Stimulated activated CD4-positive, alpha-beta T cell treated with anti-CD3 and anti-CD28 coated beads, Interleukin-15, amount 100 ng/mL, for 48 hours (primary cell): Measurements from ENCODE around the gene SUOX.
A peak's percentile ranks its signal among the peaks of the same experiment; 100 is the strongest.
"Not testable (repeated sequence)": the region's sequence is repeated elsewhere in the genome, so short reads cannot be mapped to it uniquely, and the experiment has no call there.

Source experiments
- DNase-seq, 2 donors: peaks; one replicate each; pipeline ENCODE4 v3.0.0-alpha.2; 2020; ENCODE audit warnings: low read depth in 2 of 2

SUOX gene

DNA sequence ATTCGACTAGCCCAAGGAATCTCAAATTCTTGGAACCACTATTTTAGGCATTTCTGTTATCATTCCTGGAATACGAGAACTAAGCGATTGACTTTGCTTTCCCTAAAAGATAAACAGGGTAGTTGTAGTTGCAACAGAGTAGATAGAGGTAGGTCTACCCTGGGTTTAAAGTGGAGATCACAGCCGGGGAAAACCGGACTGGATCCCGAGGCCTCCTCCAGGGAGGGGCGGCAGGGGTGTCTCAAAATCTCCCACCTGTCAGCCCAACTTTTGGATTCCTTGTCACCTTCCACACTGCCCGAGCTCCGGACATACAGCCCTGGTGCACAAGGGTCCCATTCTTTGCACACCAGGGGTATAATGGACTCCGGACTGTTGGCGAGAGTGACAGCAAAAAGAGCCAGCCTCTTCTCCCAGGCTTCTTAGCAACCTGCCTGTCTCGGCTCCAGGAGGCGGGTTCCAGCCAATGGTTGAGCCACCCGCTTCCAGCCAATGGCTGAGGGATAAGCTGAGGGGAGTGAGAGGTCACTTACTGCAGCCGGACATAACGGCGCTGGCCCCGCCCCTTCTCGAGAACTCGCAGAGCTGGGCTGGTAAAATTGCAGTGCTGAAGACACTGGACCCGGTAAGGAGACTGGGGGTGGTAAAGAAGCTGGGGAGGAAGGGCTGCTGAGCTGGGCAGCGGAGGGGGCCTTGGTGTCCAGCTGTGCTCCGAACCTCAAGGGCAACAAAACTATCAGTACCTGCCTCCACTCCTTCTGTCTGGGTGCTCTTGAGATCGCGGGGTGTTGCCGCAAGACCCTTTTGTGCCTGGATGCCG is at the start of gene SUOX:
Gene SUOX (plus strand): TSS at position 562 of the 820 bp plus-strand sequence. CDS start 4,946 bp downstream, outside the sequence.
- peak in 1 of 2 donors; percentile 22 for DNase-seq

DNA sequence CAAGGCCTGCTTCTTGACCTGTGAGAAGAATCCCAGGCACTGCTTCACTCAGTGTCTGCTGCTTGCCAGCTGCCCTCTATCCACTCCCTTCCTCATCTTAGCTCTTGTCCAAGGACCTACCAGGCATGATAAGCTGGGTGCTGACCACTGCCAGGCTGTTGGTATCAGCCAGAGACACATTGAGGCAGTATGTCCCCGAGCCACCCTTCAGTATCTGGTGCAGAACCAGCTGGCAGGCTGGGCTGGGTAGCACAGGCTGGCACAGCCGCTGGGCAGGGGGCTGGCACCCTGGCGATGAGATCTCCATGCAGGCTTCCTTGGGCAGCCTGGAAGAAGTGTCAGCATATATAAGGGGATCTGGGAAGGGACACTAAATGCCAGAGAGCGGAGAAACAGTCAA is 41.7 kb upstream of the SUOX start:
- no peak for DNase-seq

DNA sequence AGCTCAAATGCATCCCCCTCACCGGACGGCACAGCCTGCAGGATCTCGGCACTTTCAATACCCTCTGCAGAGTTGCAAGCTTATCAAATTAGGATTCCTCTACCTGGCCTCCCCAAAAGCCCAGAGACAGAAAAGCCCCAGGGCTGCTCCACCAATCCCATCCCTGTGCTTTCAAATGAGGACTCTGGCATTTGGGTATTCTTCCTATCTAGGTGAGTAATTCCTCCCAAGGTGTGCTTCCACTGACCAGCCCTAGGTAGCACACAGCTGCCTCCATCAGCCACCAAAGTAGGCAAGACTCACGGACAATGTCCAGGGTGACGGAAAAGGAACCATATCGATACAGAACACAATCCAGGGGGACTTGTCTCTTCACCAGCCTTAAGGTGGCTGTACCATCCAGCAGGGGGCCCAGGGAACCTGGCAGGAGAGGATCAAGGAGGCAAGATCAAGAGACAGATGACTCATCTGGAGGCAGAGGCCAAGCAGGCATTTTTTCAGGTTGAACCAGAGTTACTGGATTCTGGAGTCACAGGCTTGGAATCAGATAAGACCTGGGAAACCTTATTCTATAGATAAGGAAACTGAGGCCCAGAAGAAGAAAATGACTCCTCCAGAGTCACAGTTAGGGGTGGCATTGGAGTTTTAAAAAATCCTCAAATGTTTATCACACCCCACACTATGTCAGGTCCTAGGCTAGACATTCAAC is 41.1 kb upstream of the SUOX start:
- peak in 1 of 2 donors; percentile 32 for DNase-seq

DNA sequence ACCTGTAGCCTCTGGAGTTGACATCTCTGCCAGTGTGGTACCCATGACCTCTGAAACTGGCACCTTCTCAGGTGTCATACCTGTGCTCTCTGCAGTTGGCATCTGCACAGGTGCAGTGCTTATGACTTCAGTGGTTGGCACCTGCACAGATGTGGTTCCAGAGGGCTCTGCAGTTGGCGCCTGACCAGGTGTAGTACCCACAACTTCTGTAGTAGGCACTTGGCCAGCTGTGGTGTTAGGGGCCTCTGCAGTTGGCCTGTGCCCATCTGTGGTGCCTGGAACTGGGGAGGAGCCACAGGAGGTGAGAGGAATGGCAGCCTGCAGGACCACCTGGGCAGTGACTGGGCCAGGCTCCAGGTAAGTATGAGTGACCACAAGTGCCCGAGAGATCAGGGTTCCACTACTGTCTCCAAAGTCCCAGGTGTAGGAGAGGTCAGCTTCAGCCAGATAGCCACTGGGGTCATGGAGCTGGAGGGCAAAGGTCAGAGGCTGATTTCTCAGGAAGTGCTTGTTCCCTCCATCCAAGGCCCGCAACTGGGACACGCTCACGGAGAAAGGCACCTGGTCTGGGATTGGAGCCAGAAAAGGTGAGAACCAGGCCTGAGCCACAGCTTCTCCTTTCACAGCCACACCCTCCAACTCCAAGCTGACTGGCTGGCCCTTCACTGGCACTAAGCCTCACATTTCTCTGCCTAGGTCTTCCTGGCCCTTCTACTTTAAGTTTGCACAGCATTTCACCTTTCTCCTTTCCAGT is 39.8 kb upstream of the SUOX start:
- DNase-seq, result no peak

DNA sequence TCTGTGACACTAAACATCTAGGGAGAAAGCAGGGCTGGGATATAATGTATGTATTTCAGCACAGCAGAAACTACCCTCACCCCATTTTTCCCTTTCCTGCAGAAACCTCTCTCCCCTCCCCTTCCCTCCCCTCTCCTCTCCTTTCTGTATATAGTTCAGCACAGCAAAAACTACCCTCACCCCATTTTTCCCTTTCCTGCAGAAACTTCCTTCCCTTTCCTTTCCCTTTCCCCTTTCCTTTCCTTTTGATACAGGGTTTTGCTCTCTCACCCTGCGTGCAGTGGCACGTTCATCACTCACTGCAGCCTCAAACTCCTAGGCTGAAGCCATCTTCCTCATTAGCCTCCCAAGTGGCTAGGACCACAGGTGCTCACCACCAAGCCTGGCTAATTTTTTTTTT is 33.3 kb upstream of the SUOX start:
- no peak for DNase-seq

DNA sequence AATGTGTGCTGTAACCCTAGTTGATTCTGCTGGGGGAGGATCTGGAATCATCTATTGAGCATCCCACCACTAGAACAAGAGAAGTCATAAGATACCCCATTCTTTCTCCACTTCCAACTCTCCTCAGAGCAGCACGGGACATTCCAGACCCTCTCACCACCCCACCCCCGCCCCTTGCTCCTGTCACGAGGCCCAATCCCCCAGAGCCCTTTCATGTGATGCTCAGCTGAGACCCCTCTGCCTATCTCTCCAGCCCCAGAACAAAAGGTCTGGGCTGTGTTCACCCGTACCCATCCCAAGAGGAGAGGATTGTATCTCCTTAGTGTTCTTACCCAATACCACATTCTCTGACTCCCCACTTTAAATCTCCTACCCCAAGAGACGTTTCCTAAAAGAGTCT is 31.8 kb upstream of the SUOX start:
- no peak for DNase-seq

DNA sequence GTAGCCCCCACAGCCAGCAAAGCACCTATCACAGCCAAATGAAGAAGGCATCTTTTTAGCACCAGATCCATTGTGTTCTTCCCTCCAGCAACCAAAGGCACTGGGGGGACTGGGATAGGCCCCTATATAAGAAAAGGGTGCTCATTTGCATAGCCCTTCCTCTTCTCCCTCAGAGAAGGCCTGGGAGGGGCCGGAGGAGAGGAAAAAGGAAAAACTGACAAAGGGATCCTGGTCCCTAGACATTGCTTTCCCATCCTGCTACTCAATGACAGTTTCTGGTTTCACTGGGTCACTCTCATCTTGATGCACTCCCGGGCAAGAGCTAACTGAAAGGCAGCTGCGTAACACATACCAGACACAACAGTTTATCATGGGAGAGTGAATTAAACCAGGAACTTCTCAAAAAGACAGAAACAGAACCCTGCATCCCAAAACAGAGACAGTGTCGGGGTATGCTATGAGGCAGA is 31.1 kb upstream of the SUOX start, which contains the start of gene PMEL:
Gene PMEL (minus strand): TSS at position 102 of the 467 bp plus-strand sequence. CDS start 31 bp downstream, at position 71.
- no peak for DNase-seq

DNA sequence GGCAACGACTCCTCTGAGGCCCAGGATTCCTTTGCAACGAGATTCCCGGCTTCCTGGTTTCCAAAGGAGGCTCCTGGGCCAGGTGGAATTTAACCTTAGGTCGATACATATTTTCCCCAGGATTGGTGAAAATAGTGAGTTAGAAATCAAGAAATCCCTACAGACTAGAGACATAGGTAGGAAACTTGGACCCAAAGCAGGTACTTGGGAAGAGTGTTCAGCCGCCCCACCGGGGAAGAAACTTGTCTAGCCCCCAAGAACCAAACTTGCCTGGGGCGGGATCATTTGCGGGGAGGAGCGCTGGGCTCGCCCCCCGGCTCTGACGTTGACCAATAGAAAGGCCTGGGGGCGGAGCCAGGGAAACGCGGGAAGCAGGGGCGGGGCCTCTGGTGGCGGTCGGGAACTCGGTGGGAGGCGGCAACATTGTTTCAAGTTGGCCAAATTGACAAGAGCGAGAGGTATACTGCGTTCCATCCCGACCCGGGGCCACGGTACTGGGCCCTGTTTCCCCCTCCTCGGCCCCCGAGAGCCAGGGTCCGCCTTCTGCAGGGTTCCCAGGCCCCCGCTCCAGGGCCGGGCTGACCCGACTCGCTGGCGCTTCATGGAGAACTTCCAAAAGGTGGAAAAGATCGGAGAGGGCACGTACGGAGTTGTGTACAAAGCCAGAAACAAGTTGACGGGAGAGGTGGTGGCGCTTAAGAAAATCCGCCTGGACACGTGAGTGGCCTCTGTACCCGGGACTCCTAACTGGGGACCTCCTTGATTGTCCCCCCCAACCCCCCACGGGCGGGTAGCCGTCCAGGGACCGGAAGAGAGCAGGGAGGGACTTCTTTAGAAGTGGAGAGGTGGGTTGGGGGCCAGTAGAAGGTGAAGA is 30.4 kb upstream of the SUOX start, which contains the start of gene CDK2:
Gene CDK2 (plus strand): TSS at position 423 of the 874 bp plus-strand sequence. CDS start 179 bp downstream, at position 602.
- peak; percentile 81 to 93 for DNase-seq

DNA sequence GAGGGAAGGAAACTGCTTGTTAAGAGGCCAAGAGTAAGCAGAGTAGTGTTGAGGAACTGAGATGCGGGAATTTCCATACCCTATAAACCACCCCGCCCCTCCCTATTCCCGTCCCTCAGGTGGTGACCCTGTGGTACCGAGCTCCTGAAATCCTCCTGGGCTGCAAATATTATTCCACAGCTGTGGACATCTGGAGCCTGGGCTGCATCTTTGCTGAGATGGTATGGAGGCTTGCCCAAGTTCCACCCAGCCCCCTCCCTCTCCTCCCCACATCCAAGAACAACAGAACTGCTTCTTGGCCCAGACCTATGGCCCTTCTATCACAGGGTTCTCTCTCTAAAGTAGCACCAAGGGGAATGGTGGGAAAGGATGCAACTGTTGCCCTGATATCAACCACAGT is 27.7 kb upstream of the SUOX start:
- DNase-seq, result no peak

DNA sequence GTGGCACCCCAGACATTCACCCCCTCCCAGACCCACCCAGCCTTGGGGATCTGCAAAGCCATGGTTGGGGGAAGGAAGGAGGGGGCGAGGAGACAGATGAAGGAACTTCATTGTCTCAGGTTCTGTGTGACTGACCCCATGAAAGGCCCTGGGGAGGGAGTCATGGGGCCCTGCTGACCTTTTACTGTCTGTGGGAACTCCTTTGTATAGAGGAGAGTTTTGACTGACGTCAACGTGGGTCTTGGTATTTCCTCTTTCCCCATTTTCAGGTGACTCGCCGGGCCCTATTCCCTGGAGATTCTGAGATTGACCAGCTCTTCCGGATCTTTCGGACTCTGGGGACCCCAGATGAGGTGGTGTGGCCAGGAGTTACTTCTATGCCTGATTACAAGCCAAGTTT is 26.3 kb upstream of the SUOX start:
- no peak for DNase-seq

DNA sequence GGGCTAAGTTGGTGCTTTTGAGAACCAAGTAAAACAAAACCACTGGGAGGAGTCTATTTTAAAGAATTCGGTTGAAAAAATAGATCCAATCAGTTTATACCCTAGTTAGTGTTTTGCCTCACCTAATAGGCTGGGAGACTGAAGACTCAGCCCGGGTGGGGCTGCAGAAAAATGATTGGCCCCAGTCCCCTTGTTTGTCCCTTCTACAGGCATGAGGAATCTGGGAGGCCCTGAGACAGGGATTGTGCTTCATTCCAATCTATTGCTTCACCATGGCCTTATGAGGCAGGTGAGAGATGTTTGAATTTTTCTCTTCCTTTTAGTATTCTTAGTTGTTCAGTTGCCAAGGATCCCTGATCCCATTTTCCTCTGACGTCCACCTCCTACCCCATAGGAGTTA is 25.0 kb upstream of the SUOX start:
- DNase-seq, result no peak

DNA sequence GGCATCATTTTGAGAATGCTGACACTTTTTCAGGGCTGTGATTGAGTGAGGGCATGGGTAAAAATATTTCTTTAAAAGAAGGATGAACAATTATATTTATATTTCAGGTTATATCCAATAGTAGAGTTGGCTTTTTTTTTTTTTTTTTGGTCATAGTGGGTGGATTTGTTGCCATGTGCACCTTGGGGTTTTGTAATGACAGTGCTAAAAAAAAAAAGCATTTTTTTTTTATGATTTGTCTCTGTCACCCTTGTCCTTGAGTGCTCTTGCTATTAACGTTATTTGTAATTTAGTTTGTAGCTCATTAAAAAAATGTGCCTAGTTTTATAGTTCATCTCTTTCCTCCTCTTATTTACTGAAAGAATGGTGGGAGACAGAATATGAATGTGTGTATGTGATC is 24.6 kb upstream of the SUOX start:
- DNase-seq, result no peak

DNA sequence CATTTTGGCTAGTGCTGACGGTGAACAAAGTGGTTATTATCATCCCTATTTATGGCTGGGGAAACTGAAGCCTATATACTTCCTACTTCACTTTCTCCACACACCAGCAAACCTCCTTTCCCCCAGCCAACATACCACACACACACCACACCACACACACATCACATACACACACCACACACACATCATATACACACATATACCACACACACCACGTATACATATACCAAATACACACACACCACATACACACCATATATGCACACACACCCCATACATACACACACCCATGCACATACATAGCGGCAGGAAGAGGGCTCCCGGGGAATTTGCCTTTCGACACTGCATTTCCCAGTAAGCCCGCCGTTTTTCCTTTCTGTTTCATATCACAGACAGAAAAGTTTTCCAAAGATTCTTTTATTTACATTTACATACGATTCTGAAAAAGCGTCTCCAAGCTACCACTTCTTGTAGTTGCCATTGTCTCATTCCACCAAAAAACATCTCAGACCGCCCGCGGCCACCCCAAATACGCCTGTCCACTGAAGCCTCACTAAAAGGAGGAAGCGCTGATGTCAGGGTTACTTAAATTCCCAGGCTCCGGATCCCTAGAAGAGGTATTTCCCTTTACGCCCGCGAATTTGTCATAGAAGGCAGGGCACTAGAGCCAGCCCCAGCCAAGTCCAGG is 24.0 kb upstream of the SUOX start:
- no peak for DNase-seq

DNA sequence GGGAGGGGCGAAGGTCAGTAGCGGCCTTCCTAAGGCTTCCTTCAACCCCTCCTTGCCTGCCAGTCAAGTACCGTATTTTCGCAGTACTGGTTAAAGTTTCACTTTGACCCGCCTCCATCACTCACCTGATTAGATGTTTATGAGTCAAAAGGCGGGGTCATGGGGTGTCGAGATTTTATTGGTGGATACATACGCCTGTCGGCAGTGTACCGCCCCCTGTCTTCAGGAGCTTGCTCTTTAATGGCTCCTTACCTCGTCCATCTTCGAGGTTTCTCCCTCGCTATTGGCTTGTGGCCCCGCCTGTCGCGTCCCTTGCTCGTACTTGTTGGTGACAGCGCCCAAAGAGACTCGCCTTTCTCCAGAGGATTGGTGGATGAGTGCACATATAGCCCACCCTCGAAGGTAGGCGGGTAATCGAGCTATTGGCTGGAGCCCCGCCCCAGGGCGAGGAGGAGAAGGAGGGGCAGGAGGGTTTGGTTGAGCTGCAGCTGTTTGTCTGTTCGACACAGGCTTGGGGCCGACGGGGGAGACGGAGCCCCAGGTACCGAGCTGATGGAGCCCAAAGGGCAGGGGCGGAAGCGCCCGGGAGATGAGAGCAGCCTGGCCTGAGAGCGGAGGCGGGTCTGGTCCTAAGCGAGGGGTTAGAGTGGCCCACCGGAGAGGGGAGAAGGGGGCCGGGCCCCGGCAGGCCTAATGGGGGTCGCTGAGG is 23.3 kb upstream of the SUOX start, which contains the start of gene RAB5B:
Gene RAB5B (plus strand): TSS at position 480 of the 709 bp plus-strand sequence. CDS start 12,883 bp downstream, outside the sequence.
- peak; percentile 97 to 99 for DNase-seq

DNA sequence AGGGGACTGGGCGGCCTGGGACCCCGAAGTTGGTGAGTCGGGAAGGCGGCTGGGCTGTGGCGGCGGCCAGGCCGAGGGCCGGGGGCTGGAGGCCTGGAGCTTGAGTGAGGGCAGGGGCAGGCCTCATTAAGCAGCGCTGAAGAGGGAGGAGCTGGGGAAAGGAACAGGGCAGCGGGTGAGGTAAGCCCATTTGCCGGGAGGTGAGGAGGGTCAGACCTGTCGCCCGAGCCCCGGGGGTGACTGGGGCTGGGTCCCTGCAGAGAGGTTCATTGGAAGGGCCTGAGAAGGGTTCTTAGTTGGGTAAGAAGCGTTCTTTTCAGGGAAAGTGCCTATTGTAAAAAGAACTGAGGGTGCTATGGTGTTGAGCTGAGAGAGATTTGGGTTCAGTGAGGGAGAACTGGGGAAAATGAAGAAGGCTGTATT is 22.8 kb upstream of the SUOX start:
- DNase-seq, result peak in 1 of 2 donors; percentile 27

DNA sequence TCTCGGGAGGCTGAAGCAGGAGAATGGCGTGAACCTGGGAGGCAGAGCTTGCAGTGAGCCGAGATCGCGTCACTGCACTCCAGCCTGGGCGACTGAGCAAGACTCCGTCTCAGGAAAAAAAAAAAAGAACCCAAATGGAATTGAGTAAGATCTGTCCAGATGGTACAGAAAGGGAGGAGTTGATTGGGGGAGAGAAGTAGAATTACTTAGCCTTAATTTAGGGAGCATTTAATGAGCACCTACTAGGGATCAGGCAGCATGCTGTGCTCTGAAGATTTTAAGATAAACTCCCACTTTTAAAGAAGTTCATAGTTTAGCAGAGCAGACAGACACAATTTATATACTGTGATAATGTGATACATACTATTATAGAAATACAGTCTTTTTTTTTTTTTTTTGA is 18.7 kb upstream of the SUOX start:
- no peak for DNase-seq

DNA sequence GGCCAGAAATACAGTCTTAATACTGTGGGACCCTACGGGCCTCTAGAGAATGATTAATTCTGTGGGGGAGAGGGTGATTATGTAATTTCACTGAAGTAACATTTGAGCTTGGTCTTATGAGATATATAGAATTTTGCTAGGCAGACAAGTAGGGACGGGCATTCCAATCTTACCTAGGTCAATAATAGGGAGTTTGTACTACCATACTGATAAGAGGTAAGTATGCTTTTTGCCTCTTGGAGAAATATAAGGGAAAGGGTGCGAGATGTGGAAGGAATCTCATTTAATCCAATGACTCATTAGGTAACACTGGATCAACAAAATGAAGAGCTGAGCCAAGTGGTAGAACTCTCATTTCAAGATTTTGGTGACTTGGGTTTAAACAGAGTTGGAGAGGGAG is 18.0 kb upstream of the SUOX start:
- DNase-seq, result no peak

DNA sequence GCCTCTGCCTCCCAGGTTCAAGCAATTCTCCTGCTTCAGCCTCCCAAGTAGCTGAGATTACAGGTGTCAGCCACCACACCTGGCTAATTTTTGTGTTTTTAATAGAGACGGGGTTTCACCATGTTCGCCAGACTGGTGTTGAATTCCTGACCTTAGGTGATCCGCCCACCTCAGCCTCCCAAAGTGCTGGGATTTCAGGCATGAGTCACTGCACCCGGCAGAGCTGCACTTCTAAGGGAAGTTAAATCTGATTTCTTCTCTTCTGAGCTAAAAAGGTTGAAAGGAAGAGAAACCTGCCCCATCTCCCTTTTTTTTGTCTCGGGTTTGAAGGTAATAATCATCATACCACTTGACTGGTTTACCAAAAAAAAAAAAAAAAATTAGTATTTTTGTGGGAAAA is 15.2 kb upstream of the SUOX start:
- not testable (repeated sequence) for DNase-seq

DNA sequence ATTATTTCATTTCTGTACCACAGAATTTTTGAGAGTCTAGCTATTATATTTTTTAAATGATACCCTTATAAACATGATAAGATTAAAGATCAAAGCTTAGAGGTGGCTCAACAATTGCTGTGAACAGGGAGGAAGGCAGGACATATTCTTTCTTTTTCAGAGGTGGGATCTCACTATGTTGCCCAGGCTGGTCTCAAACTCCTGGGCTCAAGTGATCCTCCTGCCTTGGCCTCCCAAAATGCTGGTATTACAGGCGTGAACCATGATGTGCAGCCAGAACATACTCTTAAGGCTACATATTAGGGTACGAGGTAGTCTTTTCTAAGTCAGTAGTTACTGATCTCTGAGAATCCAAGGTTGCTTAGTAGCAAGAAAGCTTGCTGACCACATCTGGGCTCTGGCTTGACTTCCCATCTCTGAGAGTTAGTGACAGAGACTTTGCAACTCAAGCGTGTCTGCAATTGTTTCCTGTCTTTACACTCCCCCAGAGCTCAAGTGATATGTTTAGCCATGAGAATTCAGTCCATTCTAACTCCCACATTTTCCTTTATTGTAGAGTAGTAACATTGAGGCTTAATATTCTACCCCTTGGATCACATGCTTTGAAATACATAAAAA is 14.6 kb upstream of the SUOX start:
- DNase-seq, result no peak
